ENCODE data around the gene BPTF. TPM values are rescaled to one million over a fixed set of nuclear protein-coding genes. Genes with fewer than 3 reads are reported as not detected.

BPTF gene
- total and polyA plus RNA-seq, 2 of the 13 experiments (the other 11 are each of a cell fraction or from before 2014, with no cell fraction given): 43.5 to 66.1 TPM

DNA sequence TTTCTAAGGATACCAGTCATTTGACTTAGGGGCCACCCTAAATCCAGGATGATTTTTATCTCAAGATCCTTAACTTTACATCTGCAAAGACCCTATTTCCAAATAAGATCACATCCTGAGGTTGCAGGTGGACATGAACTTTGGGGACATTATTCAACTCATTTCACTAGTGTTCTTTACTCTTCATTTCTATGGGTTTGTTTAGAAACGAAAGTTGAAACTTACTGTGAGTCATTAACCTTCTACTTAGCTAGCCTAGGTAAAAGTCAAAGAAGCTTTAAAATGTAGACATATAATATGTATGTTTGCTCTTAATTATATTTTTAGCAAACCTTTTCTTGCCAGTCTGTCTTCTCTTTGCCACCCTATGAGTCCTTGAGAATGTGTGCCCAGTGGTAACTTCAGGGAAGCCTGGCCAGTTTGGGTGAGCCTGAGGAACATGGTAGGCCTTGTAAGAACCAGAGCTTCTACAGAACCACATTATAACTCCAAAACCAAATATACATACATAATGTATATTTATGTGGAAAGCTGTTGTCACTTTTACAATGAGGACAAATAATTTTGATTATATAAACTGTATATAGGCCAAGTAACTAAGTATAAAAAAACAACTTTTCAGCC is 38.4 kb downstream of the BPTF start:
- CTCF ChIA-PET (ENCODE audit: low intra/inter-chr PET ratio, low total read pairs): no interaction called here
- 89% methylated on average over 1 of the region's 1 CpG for WGBS (ENCODE audit: low lambda C conversion rate)
- no peak overlapping the region for H3K4me3 ChIP-seq (replicated peaks in 1 of 3; ENCODE audit: insufficient read depth in 1 of 3, low read depth in 2 of 3, low read length in 3 of 3)
- no peaks in the 10 kb centered on the region for H3K9me3 ChIP-seq (ENCODE audit: low read length)
- no peak overlapping the region for H2AFZ ChIP-seq (ENCODE audit: low read length)
- no peaks in the 10 kb centered on the region for H3K4me1 ChIP-seq (ENCODE audit: insufficient read depth, low read length)
- FAIRE-seq: no peak
- no peak for TF ChIP-seq GABPA (IDR thresholded peaks at IDR 0.05; ENCODE audit: low read depth, low read length)
- no peak for TF ChIP-seq GABPA (CRISPR knock-in tag; IDR thresholded peaks at IDR 0.05; ENCODE audit: low read depth)
- no peak for TF ChIP-seq HNRNPL (IDR thresholded peaks at IDR 0.05; ENCODE audit: low read depth, low read length)
- TF ChIP-seq KMT2A (CRISPR knock-in tag; IDR thresholded peaks at IDR 0.05): no peak
- no peak for TF ChIP-seq SNAPC2 (CRISPR knock-in tag; IDR thresholded peaks at IDR 0.05)
- TF ChIP-seq ZNF230 (CRISPR knock-in tag; IDR thresholded peaks at IDR 0.05): no peak
- TF ChIP-seq, protein P1, sequence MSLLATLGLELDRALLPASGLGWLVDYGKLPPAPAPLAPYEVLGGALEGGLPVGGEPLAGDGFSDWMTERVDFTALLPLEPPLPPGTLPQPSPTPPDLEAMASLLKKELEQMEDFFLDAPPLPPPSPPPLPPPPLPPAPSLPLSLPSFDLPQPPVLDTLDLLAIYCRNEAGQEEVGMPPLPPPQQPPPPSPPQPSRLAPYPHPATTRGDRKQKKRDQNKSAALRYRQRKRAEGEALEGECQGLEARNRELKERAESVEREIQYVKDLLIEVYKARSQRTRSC (CRISPR knock-in tag; IDR thresholded peaks at IDR 0.05; ENCODE audit: low read depth): no peak
- no peak for TF ChIP-seq ZNF484 (CRISPR knock-in tag; IDR thresholded peaks at IDR 0.05; ENCODE audit: borderline replicate concordance, low read depth)
- TF ChIP-seq, protein P2, sequence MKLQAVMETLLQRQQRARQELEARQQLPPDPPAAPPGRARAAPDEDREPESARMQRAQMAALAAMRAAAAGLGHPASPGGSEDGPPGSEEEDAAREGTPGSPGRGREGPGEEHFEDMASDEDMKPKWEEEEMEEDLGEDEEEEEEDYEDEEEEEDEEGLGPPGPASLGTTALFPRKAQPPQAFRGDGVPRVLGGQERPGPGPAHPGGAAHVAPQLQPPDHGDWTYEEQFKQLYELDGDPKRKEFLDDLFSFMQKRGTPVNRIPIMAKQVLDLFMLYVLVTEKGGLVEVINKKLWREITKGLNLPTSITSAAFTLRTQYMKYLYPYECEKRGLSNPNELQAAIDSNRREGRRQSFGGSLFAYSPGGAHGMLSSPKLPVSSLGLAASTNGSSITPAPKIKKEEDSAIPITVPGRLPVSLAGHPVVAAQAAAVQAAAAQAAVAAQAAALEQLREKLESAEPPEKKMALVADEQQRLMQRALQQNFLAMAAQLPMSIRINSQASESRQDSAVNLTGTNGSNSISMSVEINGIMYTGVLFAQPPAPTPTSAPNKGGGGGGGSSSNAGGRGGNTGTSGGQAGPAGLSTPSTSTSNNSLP (IDR thresholded peaks at IDR 0.05; ENCODE audit: low read depth, low read length): no peak
- TF ChIP-seq ZBTB42 (CRISPR knock-in tag; IDR thresholded peaks at IDR 0.05): no peak
- TF ChIP-seq KDM4B (CRISPR knock-in tag; IDR thresholded peaks at IDR 0.05): no peak
- no peak overlapping the region for H3K27ac ChIP-seq (ENCODE audit: extremely low read length, insufficient read depth, low read length)
- ATAC-seq: no peak
- no peak overlapping the region for H3K4me2 ChIP-seq (ENCODE audit: low read depth, low read length)
- peaks cover 78% of the 10 kb centered on the region for H3K79me2 ChIP-seq (ENCODE audit: insufficient read depth, low read length)
- H3K36me3 ChIP-seq (replicated peaks in 1 of 2; ENCODE audit: control insufficient read depth in 1 of 2, insufficient read depth in 2 of 2, low read length in 2 of 2): peaks cover 3 to 38% of the 10 kb centered on the region in 2 experiments
- intact Hi-C loops (cut with micrococcal nuclease; ENCODE audit: unreplicated experiment) (loop anchor here (2.0 kb wide), 1 partner anchor 63 kb away; no protein-coding TSS in a partner anchor), in situ Hi-C loops (cut with HindIII; ENCODE audit: extremely low pct_ligation_motif_present, low pct_unique_long_range_greater_than_20kb) (no loop called here)
- H3K9ac ChIP-seq (ENCODE audit: insufficient read depth, low read depth, low read length): no peak overlapping the region
- DNase-seq (ENCODE audit: low spot score): no peak
- peaks cover 29% of the 10 kb centered on the region for H4K20me1 ChIP-seq (ENCODE audit: insufficient read depth, low read length)
- no TSS peak for BruUV-seq (replicated peaks)
- POLR2A ChIA-PET: no interaction called here
- no peaks in the 10 kb centered on the region for H3K27me3 ChIP-seq (ENCODE audit: control insufficient read depth in 1 of 2, insufficient read depth in 2 of 2, low read length in 2 of 2)

Data from HepG2 (cell line).